Stimulated activated CD8-positive, alpha-beta memory T cell treated with anti-CD3 and anti-CD28 coated beads, Interleukin-12 subunit alpha, Interleukin-12 subunit beta, amount 100 ng/mL, for 4 hours (primary cell): ENCODE measurements around the gene RNF214.

Source experiments
- DNase-seq: peaks from one replicate; pipeline ENCODE4 v3.0.0-alpha.2; 2020; ENCODE audit warnings: low read depth

RNF214 gene

DNA sequence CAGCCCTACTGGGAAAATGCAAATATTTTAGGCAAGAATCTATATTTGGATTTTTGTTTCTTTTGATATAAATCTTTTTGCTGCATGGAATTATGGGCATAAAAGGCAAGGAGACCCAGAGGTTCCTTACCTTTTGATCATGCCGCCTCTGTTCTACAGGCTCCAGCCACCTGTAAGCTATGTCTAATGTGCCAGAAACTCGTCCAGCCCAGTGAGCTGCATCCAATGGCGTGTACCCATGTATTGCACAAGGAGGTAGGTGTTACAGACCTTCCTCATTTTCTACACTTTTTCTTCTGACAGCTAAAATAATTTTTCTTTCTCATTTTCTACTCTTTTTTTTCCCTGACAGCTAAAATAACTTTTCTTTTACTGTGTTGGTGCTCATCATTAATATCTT lies 50.5 kb downstream of the RNF214 start:
- DNase-seq = no peak

DNA sequence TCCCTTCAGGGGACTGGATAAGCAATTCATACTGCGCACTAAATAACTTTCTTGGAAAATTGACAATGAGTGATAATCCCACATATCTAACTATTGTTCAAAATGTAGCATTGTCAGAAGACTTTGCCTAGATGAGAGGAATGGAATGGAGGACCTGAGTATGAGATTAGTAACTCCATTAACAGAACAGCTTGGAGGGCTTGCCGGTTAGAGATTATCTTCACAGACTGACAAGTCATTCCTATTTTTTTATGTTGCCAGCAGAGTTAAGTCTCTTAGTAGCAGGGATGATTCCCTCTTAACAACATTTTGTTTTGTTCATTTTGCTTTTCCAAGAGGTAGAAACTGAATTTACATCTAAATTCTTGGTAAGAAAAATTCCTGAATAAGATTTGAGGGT lies 51.6 kb downstream of the RNF214 start:
- DNase-seq = no peak

GRCh38 chr11:117286588-117286987 lies 54.1 kb downstream of the RNF214 start:
- DNase-seq = no peak

- DNase-seq = no peak
Observed at GRCh38 chr11:117287668-117288067, 55.2 kb downstream of the RNF214 start.

- DNase-seq = no peak
Observed at GRCh38 chr11:117289795-117290194, 57.3 kb downstream of the RNF214 start.

DNA sequence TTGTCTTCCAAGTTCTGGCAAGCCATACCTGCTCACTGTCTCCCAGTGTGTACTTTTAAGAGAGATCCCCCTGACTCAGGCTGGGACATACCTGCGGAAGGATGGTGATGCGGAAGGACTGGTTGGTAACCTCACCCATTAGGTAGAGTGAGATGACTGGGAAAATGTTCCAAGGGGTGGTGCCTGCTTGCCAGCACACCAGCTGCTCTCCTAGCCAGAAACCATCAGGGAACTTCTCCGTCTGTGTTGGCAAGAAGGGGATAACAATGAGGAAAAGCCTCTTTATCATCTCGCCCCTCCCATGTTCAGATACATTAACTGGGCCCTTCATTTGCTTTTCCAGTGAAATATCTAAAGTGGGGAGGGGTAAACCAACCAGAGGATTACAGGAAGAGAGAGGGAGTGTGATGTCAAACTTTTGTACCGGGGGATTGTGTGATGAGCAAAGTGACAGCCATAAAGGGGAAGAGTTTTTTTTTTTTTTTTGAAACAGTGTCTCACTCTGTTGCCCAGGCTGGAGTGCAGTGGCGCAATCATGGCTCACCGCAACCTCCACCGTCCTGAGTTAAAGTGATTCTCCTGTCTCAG lies 58.4 kb downstream of the RNF214 start, which contains the start of gene BACE1-AS:
Gene BACE1-AS (plus strand): TSS at position 538 of the 588 bp plus-strand sequence.
- DNase-seq = no peak

DNA sequence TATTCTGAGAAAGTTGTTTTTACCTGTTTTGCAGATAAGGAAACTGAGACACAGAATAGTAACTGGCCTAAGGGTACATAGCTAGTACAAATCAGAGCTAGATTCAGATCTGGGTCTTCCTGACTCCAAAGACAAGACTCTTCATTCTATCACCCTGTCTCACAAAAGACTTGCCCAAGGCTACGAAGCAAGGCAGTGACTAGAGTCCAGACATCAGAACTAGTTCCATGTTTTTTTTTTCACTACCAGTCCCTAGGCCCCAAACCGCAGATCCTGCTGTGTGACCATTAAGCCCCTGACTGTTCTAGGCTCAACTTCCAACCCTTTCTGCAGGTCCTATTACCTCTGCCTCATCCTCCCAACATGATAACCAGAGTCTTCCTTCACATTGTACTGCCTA lies 60.1 kb downstream of the RNF214 start:
- no peak for DNase-seq

DNA sequence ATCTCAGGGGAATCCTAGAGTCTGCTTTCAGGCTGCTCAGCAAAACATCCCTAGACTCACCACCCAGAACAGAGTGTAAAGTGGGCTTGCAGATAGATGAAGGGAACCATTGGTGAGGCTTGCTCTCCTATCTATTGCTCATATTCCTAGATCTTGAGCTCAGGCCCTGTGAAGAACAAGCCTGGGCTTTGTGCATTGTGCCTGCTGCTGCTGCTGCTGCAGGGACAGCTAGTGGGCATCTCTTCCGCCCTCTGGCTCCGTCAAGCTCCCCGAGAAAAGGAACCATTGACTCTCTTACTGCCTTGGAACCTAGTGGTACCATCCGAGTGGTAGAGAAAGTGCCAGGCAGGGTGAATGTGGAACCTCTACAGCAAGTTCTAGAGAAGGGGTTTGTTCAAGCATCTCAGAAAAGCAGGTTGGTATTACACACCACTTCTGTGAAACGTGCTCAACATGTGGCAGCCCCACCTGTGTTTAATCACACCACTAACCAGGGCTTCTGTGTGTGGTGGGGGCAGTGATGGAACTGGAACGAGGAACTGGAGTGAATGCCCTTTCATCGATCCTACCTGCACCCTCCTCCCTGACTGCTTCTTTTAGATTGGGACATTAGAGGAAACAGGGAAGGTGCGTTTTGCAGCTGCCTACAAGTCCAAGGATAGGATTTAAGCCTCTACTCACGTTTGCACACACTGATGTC lies 63.1 kb downstream of the RNF214 start:
- no peak for DNase-seq

- DNase-seq = no peak
Observed at GRCh38 chr11:117296881-117297280, 64.4 kb downstream of the RNF214 start.

GRCh38 chr11:117298195-117298594 lies 65.7 kb downstream of the RNF214 start:
- DNase-seq = no peak

DNA sequence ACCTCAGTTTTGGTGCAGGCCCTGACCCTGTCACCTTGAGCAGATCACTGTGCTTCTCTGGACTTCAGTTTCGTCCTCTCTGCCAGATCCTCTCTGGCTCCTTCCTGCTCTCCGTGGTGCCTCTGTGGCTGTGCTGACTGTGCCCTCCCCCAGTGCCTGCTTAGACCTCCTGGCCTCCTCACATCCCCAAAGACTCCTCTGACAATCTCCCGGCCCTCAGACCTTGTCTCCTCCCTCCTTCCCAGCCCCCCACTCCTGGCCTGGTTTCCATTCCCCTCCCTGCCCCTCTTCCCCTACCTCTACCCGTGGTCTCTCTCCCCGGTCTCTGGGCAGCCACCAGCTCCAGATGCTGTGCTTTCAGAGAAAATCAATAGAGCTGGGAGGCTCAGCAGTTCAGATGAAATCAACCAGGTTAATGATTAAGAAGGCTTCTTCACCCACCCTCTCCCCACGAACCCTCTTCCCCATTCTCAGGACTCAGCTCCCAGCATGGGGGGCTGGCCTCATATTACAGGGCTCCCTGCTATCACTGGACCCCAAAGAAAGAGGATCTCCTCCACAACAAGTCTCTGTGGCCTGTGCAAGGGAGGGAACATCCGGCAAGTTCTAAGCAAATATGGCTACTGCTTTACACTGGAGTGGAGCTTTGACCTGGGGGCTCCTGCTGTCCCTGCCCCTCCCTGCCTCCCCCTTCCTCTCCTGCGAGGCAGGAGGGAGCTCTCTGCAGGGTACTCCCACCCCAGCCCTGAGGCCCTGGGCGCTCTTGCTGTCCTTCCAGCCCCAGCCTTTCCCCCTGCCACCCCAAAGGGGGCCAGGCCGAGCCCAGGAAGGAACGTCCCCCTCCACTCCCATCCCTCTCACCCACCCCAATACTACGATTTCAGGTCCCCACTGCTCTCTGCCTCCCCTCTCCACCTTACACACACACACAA lies 67.1 kb downstream of the RNF214 start:
- DNase-seq = no peak

- DNase-seq = no peak
Observed at GRCh38 chr11:117300283-117300663, 67.8 kb downstream of the RNF214 start.

GRCh38 chr11:117300773-117301172 lies 68.3 kb downstream of the RNF214 start:
- no peak for DNase-seq

GRCh38 chr11:117302228-117302627 lies 69.8 kb downstream of the RNF214 start:
- no peak for DNase-seq

GRCh38 chr11:117303101-117303500 lies 70.6 kb downstream of the RNF214 start:
- no peak for DNase-seq

DNA sequence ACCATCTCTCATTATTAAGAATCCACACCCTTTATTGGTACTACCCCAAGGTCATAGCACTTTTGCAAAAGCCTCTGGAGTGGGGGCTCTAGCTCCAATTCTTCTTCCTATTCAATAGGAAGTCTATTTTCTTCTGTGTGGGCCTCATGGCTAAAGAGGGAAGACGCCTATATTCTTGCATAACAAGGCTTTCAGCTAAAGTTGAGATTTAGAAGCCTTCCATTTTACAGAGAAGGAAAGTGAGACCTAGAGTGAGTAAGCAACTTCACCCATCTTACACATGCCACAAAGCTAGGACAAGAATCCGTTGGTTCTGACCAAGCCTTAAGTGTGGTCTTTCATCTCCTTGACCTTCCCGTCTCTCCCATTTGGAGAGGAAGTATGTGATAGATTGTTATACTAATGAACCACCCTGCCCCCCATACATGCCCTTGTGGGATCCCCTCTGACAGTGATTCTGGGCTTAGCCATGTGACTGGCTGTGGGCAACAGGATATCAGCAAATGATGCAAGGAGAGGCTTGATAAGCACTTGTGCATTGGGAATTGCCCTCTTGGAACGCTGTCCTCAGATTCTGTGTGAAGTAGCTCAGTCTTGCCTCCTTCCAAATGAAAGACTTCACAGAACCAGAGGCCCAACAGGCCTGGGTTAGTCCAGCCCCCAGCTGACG lies 71.3 kb downstream of the RNF214 start:
- no peak for DNase-seq

DNA sequence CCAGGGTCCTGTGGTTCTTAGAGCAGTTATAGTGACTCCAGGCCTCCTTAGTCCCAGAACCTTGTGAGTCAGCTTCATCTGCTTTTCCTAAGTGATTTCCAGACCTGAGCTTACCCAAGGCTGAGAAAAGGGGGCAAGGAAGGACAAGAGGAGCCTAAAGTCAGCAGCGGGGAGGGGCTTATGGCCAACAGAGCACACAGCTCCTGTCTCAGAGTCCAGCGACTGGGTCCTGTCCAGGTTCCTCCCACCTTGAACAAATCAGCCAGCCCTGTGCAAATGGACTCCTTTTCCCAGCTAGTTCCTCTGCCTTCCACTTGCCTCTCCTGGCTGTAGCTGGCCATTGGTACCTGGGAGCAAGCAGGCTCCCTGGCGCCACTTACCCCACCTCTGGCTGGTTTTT lies 72.7 kb downstream of the RNF214 start:
- no peak for DNase-seq

DNA sequence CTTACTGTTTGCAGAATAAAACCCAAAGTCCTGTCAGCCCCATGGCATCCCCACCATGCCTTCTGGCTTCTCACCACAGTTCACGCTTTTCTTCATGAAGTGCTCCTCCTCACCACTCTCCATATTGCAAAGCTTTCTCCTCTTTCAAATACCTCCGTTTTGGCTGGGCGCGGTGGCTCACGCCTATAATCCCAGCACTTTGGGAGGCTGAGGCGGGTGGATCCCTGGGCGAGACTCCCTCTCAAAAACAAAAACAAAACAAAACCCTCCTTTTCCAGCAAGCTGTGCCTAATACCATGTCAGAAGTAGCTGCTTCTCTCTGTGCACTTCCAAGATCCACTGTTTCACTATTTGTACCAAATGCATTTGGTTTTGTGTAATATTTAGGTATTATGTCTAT lies 76.8 kb downstream of the RNF214 start:
- DNase-seq = no peak

DNA sequence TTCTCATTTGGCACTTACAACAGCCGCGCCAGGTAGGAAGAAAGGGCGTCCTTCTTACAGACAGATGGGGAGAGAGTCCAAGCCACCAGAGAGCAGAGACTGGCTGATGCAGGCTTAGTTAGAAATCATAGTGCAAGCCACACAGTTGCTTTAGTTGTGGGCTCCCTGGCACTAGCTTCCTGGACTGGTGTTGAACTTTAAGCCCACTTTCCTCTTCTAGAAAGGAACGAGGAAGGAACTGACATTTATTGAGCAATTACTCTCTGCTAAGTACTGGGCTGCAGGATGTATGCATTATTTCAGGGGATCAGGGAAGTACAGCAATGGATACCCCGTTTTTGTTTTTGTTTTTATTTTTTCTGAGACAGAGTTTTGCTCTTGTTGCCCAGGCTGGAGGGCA lies 80.6 kb downstream of the RNF214 start:
- DNase-seq = no peak

DNA sequence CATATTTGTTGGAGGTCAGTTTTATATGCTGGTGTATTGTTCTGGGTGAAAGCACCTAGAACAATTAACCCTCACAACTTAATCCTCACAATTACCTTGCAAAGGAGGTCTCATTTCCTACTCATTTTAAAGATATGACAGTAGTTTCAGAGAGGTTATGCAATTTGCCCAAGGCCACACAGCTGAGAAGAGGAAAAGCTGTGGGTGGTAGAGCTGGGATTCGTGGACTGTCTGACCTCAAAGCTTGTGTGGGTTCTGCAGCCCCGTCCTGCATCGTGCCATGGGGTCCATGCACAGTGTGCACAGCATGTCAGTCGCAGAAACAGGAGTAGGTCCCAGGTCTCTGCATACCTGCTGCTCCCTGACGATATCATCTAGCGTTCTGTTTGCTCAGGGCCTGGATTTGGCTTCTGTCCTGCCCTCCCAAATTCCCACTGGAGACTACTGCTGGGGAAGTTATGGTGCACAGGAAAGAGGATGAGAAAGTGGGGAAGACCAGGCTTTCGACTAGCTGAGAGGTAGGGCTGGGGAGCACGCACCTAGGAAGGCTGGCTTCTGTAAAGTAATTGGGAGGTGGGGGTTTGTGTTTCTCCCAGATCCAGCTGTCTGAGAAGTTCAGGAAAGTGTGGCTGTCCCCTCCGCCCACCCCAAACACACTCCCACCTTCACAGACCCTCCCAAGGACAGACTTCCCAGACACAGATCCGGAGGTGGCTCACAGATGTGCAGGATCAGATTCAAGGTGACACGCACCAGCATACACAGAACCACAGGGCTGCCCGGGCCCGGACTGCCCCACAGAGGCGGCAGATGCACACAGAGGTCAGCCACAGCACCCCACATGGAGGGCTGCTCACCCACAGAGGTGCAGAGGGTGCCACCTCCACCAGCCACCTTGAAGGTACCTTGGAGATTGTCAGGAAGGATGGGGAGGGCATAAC lies 81.6 kb downstream of the RNF214 start:
- no peak for DNase-seq

- no peak for DNase-seq
Observed at GRCh38 chr11:117314840-117315239, 82.4 kb downstream of the RNF214 start.
